Hematopoietic multipotent progenitor cell treated with erythropoietin and hydrocortisone succinate and interleukin-3 and kit ligand, for 4 days (in vitro differentiated cells): ENCODE results near the gene ASTL.

ENCODE experiments used
- DNase-seq: peaks from one replicate; pipeline ENCODE4 v3.0.0-alpha.2; 2015

Gene ASTL

DNA sequence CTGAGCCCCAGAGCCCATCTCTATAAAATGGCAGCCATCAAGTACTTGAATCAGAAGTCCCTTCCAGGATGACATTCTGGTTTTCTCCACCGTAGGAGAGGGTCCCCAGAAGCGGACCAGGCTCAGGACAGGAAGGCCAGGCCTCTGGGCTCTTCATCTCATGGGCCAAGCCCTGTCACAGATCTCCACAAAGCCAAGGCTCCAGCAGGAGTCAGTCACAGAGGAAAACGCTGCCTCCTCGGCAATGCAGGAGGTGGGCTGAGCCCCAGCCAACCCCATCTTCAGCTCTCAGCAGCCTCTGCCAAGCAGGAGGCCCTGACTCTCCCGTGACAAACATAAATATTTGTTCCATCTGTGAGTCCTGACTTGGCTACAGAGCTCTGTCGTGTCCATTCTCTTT is 64.1 kb downstream of the ASTL start:
- DNase-seq: no peak

DNA sequence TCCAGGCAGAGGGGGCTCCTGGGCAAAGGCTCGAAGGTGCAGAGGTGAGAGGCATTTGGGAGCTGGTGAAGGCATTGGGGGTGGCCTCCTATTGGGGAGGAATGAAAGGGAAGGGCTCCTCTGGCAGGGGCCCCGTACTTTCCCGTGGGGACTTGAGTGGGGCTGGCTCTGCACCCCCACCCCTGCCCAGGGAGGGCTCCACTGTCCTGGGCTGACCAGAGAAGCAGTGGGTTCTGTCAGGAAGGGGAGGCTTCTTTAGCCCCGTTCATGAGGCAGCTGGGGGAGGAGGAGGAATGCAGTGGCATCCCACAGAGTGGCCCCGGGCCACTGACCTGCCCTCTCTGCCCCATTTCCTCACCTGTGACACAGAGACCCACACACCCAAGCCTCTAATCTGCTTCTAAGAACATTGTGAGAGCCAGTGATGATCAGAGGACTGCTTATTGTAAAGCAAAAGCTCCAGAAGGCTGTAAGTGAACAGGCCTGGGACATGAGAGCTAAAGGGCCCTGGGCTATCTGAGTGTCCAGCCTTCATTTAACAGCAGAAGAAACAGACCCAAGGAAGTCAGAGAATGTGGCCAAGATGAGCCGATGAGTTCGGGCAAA is 65.0 kb downstream of the ASTL start:
- no peak for DNase-seq
